Upper lobe of right lung (tissue), 1 donor: ENCODE data around the gene UBXN1. TPM values are rescaled to one million over a fixed set of nuclear protein-coding genes. Genes with fewer than 3 reads are reported as not detected.
A peak's percentile ranks its signal among the peaks of the same experiment; 100 is the strongest.

Experiments used
- ATAC-seq: fragments of 200-7000 bp; cut with Tn5 transposase; one replicate; pipeline ENCODE4 v1.9.1; 2020; ENCODE audit warnings: mild to moderate bottlenecking, moderate library complexity
- DNase-seq: peaks from one replicate; pipeline ENCODE4 v3.0.0-alpha.2; 2020
- H3K27ac ChIP-seq: fragments of 200-600 bp; one replicate; pipeline ENCODE4 v1.8.0; 2022
- H3K27me3 ChIP-seq: fragments of 200-600 bp; one replicate; pipeline ENCODE4 v1.8.0; 2022; ENCODE audit warnings: mild to moderate bottlenecking
- H3K36me3 ChIP-seq: fragments of 200-600 bp; one replicate; pipeline ENCODE4 v1.8.0; 2022
- H3K4me1 ChIP-seq: fragments of 200-600 bp; one replicate; pipeline ENCODE4 v1.8.0; 2022
- H3K4me3 ChIP-seq: fragments of 200-600 bp; one replicate; pipeline ENCODE4 v1.8.0; 2022; ENCODE audit warnings: mild to moderate bottlenecking
- H3K9me3 ChIP-seq: fragments of 200-600 bp; one replicate; pipeline ENCODE4 v1.8.0; 2022
- intact Hi-C: fragments of 100-400 bp; cut with DNase I; formaldehyde crosslinking; loops from one replicate; pipeline ENCODE4 v1.11.0; 2022
- total RNA-seq: library from RNA; stranded (reverse); fragmentation: NEBNext Ultra II Directional; extraction: Animal tissue kit (Norgen Biotek cat#: 25700); gene quantifications from one replicate; pipeline ENCODE4 v1.2.1, GENCODE V29; 2021
- TF ChIP-seq, protein P1 (sequence below): fragments of 200-600 bp; IDR thresholded peaks from one replicate; pipeline ENCODE4 v1.8.0; 2022; ENCODE audit warnings: antibody characterized with exemption
- donor health status: DM: no; HTN: yes; CAD: no; lungs with severe emphysema.

The UBXN1 gene
- total RNA-seq, 1 donor from 2014 or later, result 95.2 TPM

- intact Hi-C loops, result no loop called here
Measured at GRCh38 chr11:62648185-62648966, 30.5 kb downstream of the UBXN1 start.

GRCh38 chr11:62647609-62648005, 31.3 kb downstream of the UBXN1 start:
- H3K27ac ChIP-seq, result no peak overlapping the region
- ATAC-seq, result no peak
- H3K4me3 ChIP-seq, result no peak overlapping the region
- TF ChIP-seq, protein P1, sequence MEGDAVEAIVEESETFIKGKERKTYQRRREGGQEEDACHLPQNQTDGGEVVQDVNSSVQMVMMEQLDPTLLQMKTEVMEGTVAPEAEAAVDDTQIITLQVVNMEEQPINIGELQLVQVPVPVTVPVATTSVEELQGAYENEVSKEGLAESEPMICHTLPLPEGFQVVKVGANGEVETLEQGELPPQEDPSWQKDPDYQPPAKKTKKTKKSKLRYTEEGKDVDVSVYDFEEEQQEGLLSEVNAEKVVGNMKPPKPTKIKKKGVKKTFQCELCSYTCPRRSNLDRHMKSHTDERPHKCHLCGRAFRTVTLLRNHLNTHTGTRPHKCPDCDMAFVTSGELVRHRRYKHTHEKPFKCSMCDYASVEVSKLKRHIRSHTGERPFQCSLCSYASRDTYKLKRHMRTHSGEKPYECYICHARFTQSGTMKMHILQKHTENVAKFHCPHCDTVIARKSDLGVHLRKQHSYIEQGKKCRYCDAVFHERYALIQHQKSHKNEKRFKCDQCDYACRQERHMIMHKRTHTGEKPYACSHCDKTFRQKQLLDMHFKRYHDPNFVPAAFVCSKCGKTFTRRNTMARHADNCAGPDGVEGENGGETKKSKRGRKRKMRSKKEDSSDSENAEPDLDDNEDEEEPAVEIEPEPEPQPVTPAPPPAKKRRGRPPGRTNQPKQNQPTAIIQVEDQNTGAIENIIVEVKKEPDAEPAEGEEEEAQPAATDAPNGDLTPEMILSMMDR, result no peak
- peaks cover 37% of the 10 kb centered on the region for H3K36me3 ChIP-seq
- intact Hi-C loops, result no loop called here
- H3K9me3 ChIP-seq, result no peaks in the 10 kb centered on the region
- H3K4me1 ChIP-seq, result peaks cover 27% of the 10 kb centered on the region
- no peaks in the 10 kb centered on the region for H3K27me3 ChIP-seq
- no peak for DNase-seq

More at GRCh38 chr11:62648185-62648966, 30.5 kb downstream of the UBXN1 start:
- H3K9me3 ChIP-seq, result no peaks in the 10 kb centered on the region
- DNase-seq (no peak), ATAC-seq (no peak)
- no peak overlapping the region for H3K4me3 ChIP-seq
- H3K4me1 ChIP-seq, result peaks cover 27% of the 10 kb centered on the region
- H3K36me3 ChIP-seq, result peaks cover 29% of the 10 kb centered on the region
- no peaks in the 10 kb centered on the region for H3K27me3 ChIP-seq
- H3K27ac ChIP-seq, result no peak overlapping the region
- TF ChIP-seq, protein P1, result no peak

- H3K27ac ChIP-seq, result peak overlapping the region; percentile 96
- no peaks in the 10 kb centered on the region for H3K9me3 ChIP-seq
- peaks cover 43% of the 10 kb centered on the region for H3K36me3 ChIP-seq
- TF ChIP-seq, protein P1, result no peak
- intact Hi-C loops, result no loop called here
- DNase-seq (no peak), ATAC-seq (no peak)
- H3K4me1 ChIP-seq, result peaks cover 22% of the 10 kb centered on the region
- H3K27me3 ChIP-seq, result no peaks in the 10 kb centered on the region
- H3K4me3 ChIP-seq, result no peak overlapping the region
Measured at GRCh38 chr11:62646825-62647608, 31.9 kb downstream of the UBXN1 start.

GRCh38 chr11:62645946-62646824, 32.7 kb downstream of the UBXN1 start, which contains the start of gene GANAB:
TSS of gene GANAB (minus strand) at chr11:62646613. CDS start at chr11:62646599, 14 bp downstream.
- peaks cover 16% of the 10 kb centered on the region for H3K4me1 ChIP-seq
- H3K4me3 ChIP-seq, result peak within 1 kb of the TSS; percentile 92
- H3K36me3 ChIP-seq, result peaks cover 45% of the 10 kb centered on the region
- no peaks in the 10 kb centered on the region for H3K27me3 ChIP-seq
- no peaks in the 10 kb centered on the region for H3K9me3 ChIP-seq
- peak; percentile 100 for DNase-seq
- ATAC-seq, result peak; percentile 99
- TF ChIP-seq, protein P1, result no peak
- H3K27ac ChIP-seq, result peak within 1 kb of the TSS; percentile 96
- intact Hi-C loops, result no loop called here

DNA sequence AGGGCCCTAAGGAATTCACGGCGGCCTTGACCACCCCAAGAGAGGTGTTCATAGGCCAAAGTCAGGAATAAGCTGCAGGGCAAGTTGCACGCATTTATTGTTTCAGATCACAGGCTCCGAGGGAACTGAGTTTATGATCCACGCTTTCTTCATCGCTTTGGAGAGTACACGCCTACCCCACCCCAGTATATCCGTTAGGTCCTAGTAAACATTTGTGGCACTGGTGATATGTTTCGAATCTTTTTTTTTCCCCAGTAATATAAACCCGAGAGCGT, 33.3 kb downstream of the UBXN1 start:
- TF ChIP-seq, protein P1, result no peak
- H3K36me3 ChIP-seq, result peaks cover 45% of the 10 kb centered on the region
- DNase-seq (no peak), ATAC-seq (no peak)
- H3K4me1 ChIP-seq, result peaks cover 16% of the 10 kb centered on the region
- no peaks in the 10 kb centered on the region for H3K27me3 ChIP-seq
- no peaks in the 10 kb centered on the region for H3K9me3 ChIP-seq
- intact Hi-C loops, result no loop called here
- H3K4me3 ChIP-seq, result peak overlapping the region; percentile 92
- peak overlapping the region; percentile 96 for H3K27ac ChIP-seq
